Measurements from ENCODE around the gene TMEM59. TPM values are rescaled to one million over a fixed set of nuclear protein-coding genes. Genes with fewer than 3 reads are reported as not detected.
A peak's percentile ranks its signal among the peaks of the same experiment; 100 is the strongest.

The TMEM59 gene
- total RNA-seq, 1 experiment from 2014 or later = 121 TPM

- CTCF ChIA-PET = no interaction called here
- H3K36me3 ChIP-seq (ENCODE audit: control insufficient read depth in 1 of 2, insufficient read depth in 2 of 2, low read length in 2 of 2) = no peaks in the 10 kb centered on the region
- H3K27ac ChIP-seq (ENCODE audit: low read depth, low read length) = no peak overlapping the region
- H3K9me3 ChIP-seq (ENCODE audit: control insufficient read depth in 1 of 2, insufficient read depth in 1 of 2, low read depth in 1 of 2, low read length in 2 of 2) = no peaks in the 10 kb centered on the region
- no peak overlapping the region for H3K4me3 ChIP-seq (replicated peaks in 1 of 2; ENCODE audit: low read depth in 1 of 2, low read length in 2 of 2)
- peak overlapping the region; percentile 38 for H3K4me2 ChIP-seq (ENCODE audit: low read length)
- POLR2A ChIA-PET = interaction anchor here (0.6 kb wide), 1 partner anchor 32 kb away, joined by 4 read pairs; no protein-coding TSS in a partner anchor
- ATAC-seq (peak; percentile 78), DNase-seq (ENCODE audit: low read depth, low spot score) (no peak)
- no TSS peak for BruUV-seq (replicated peaks)
- H2AFZ ChIP-seq (ENCODE audit: low read depth, low read length, poor library complexity, severe bottlenecking) = peak overlapping the region; percentile 43
- H3K79me2 ChIP-seq (ENCODE audit: insufficient read depth, low read length) = no peaks in the 10 kb centered on the region
- no peak overlapping the region for H3K9ac ChIP-seq (ENCODE audit: low read length)
- RAD21 ChIA-PET (ENCODE audit: low non-redundant PET in 1 of 2, low total read pairs in 2 of 2, uncharacterized antibody in 2 of 2, unreplicated experiment in 2 of 2) = no interaction called here
- no peaks in the 10 kb centered on the region for H4K20me1 ChIP-seq (ENCODE audit: insufficient read depth)
- TF ChIP-seq MAX (IDR thresholded peaks at IDR 0.05) = no peak
- no peak for TF ChIP-seq JUND (IDR thresholded peaks at IDR 0.05)
- TF ChIP-seq EZH2 (IDR thresholded peaks at IDR 0.05) = no peak
- no peak for TF ChIP-seq ATF3 (IDR thresholded peaks at IDR 0.05)
- no peak for TF ChIP-seq EZH2phosphoT487 (IDR thresholded peaks at IDR 0.05; ENCODE audit: borderline replicate concordance)
- no peak for TF ChIP-seq RAD21 (IDR thresholded peaks at IDR 0.05; ENCODE audit: low read depth)
- no peak for TF ChIP-seq ELF1 (IDR thresholded peaks at IDR 0.05; ENCODE audit: borderline replicate concordance, low read depth)
- TF ChIP-seq SP1 (IDR thresholded peaks at IDR 0.05; ENCODE audit: low read depth) = no peak
- no peak for TF ChIP-seq ZNF274 (IDR thresholded peaks at IDR 0.05; ENCODE audit: low read depth, low read length)
- TF ChIP-seq CTCF (IDR thresholded peaks at IDR 0.05 in 2 of 3, conservative IDR thresholded peaks at IDR 0.05 in 1 of 3; ENCODE audit: borderline replicate concordance in 1 of 3, insufficient read depth in 1 of 3, low read depth in 2 of 3, low read length in 2 of 3) = no peak
- TF ChIP-seq POLR2AphosphoS5 (IDR thresholded peaks at IDR 0.05; ENCODE audit: low read depth, low read length) = no peak
- TF ChIP-seq YY1 (IDR thresholded peaks at IDR 0.05; ENCODE audit: extremely low read depth, insufficient replicate concordance, low read depth, low read length) = no peak
- no peak for TF ChIP-seq CBX3 (IDR thresholded peaks at IDR 0.05; ENCODE audit: low read depth)
- H3K27me3 ChIP-seq (ENCODE audit: insufficient read depth, low read length) = no peaks in the 10 kb centered on the region
- peaks cover 7% of the 10 kb centered on the region in 2 experiments; a peak in 3 of 4 replicates for H3K4me1 ChIP-seq (ENCODE audit: control insufficient read depth in 1 of 2, insufficient read depth in 2 of 2, low read length in 2 of 2)
- intact Hi-C loops (cut with micrococcal nuclease) = no loop called here
- no peaks in the 10 kb centered on the region for H3K9me2 ChIP-seq (ENCODE audit: insufficient read depth)
Observed at GRCh38 chr1:53982034-53982762, 70.8 kb downstream of the TMEM59 start.
